Naive B cell (primary cell): ENCODE measurements around the gene OPHN1. TPM values are rescaled to one million over a fixed set of nuclear protein-coding genes. Genes with fewer than 3 reads are reported as not detected.

Experiments
- ATAC-seq, 2 donors: fragments of 150-1000 bp; cut with Tn5 transposase; 2 replicates each; pipeline ENCODE4 v1.10.0; 2021; ENCODE audit warnings: low read depth in 2 of 2, mild to moderate bottlenecking in 2 of 2, moderate library complexity in 2 of 2
- DNase-seq: peaks from one replicate; pipeline ENCODE4 v3.0.0; 2022
- H3K27ac Mint-ChIP-seq, 6 donors: one replicate each; pipeline ENCODE4 v1.8.0; 2020 to 2022; ENCODE audit warnings: mild to moderate bottlenecking in 6 of 6, mixed read lengths in 6 of 6, moderate library complexity in 5 of 6, inconsistent platforms in 2 of 6
- H3K27me3 Mint-ChIP-seq, 3 donors: one replicate each; pipeline ENCODE4 v1.8.0; 2021 to 2022; ENCODE audit warnings: mixed read lengths in 3 of 3, mild to moderate bottlenecking in 1 of 3
- H3K36me3 Mint-ChIP-seq, 2 donors: one replicate each; pipeline ENCODE4 v1.8.0; 2020 to 2022; ENCODE audit warnings: mixed read lengths in 2 of 2, inconsistent platforms in 1 of 2, mild to moderate bottlenecking in 1 of 2
- H3K4me1 Mint-ChIP-seq, 3 donors: one replicate each; pipeline ENCODE4 v1.8.0; 2020 to 2022; ENCODE audit warnings: mixed read lengths in 3 of 3, inconsistent platforms in 1 of 3, mild to moderate bottlenecking in 1 of 3, moderate library complexity in 1 of 3
- H3K4me3 Mint-ChIP-seq, 8 donors: one replicate each; pipeline ENCODE4 v1.8.0; 2020 to 2022; ENCODE audit warnings: mild to moderate bottlenecking in 8 of 8, mixed read lengths in 8 of 8, moderate library complexity in 8 of 8, inconsistent platforms in 2 of 8
- H3K9me3 Mint-ChIP-seq, 7 donors: one replicate each; pipeline ENCODE4 v1.8.0; 2020 to 2022; ENCODE audit warnings: mixed read lengths in 7 of 7, mild to moderate bottlenecking in 5 of 7, inconsistent platforms in 2 of 7, moderate library complexity in 1 of 7
- polyA plus RNA-seq, 6 donors: library from polyadenylated mRNA; unstranded; fragments of 300-500 nt; fragmentation: Illumina TruSeq; gene quantifications; one replicate each; pipeline ENCODE4 v1.2.3, GENCODE V29; 2021; ENCODE audit warnings: low read depth in 6 of 6

The OPHN1 gene
- polyA plus RNA-seq, 6 donors from 2014 or later = 0.51 TPM; not detected in 5

GRCh38 chrX:68193234-68193633, 240.1 kb downstream of the OPHN1 start:
- H3K27me3 Mint-ChIP-seq = no peaks in the 10 kb centered on the region
- no peak for DNase-seq
- no peaks in the 10 kb centered on the region for H3K36me3 Mint-ChIP-seq
- ATAC-seq = no peak
- no peak overlapping the region for H3K4me3 Mint-ChIP-seq
- no peaks in the 10 kb centered on the region for H3K9me3 Mint-ChIP-seq
- H3K27ac Mint-ChIP-seq = no peak overlapping the region
- no peaks in the 10 kb centered on the region for H3K4me1 Mint-ChIP-seq

DNA sequence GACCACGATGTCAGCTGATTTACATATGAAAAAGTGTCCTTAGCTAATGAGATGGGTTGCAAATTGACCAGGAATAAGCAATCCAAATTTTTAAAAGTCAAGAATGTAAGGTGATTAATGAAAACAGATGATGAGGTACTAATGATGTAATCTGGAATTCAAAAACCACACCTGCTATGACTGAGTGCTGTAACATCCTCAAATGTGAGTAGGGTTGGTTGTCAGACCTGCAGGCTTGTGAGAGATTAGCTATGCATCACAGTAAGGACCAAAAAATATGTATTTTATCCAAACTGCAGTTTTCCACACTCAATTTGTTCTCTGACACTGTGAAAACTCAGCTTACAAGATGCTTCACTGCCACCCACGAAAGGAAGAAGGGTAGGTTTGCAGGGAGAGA, 242.5 kb downstream of the OPHN1 start:
- H3K4me1 Mint-ChIP-seq = no peaks in the 10 kb centered on the region
- H3K27me3 Mint-ChIP-seq = peaks cover 0 to 8% (median 0%) of the 10 kb centered on the region in 3 donors
- DNase-seq (no peak), ATAC-seq (no peak)
- no peak overlapping the region for H3K27ac Mint-ChIP-seq
- no peaks in the 10 kb centered on the region for H3K36me3 Mint-ChIP-seq
- H3K4me3 Mint-ChIP-seq = no peak overlapping the region
- no peaks in the 10 kb centered on the region for H3K9me3 Mint-ChIP-seq

DNA sequence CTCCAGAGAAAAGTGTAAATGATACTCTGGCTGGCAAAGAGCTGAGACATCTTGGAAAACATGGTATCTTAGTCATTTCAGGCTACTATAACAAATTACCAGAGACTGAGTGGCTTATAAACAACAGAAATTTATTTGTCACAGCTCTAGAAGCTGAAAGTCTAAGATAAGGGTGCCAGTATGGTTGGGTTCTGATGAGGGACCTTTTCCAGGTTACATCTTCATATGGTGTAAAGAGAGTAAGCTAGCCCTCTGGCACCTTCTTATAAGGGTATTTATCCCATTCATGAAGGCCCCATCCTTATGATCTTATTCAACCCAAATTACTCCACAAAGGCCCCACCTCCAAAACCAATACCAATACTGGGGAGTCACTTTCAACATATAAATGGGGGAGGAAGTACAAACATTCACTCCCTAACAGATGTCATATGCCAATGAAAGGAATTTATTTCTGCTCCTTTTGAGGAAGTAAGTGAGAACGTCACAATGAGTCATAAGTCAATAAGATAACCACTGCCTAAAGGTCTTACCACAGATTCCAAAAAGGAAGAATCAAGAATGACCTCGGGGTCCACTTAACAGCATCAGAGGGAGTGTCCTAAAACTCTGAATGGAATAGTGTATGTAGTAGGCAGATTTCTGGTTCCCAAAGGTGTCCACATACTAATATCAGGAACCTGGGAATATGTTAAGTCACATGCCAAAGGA, 246.6 kb downstream of the OPHN1 start:
- H3K4me1 Mint-ChIP-seq = no peaks in the 10 kb centered on the region
- H3K9me3 Mint-ChIP-seq = peaks cover 0 to 2% (median 0%) of the 10 kb centered on the region in 7 donors
- no peaks in the 10 kb centered on the region for H3K36me3 Mint-ChIP-seq
- ATAC-seq (no peak), DNase-seq (no peak)
- H3K27me3 Mint-ChIP-seq = peaks cover 0 to 12% (median 5%) of the 10 kb centered on the region in 3 donors
- H3K4me3 Mint-ChIP-seq = no peak overlapping the region
- H3K27ac Mint-ChIP-seq = no peak overlapping the region

- peaks cover 0 to 2% (median 0%) of the 10 kb centered on the region in 7 donors for H3K9me3 Mint-ChIP-seq
- no peak overlapping the region for H3K4me3 Mint-ChIP-seq
- no peaks in the 10 kb centered on the region for H3K4me1 Mint-ChIP-seq
- H3K36me3 Mint-ChIP-seq = no peaks in the 10 kb centered on the region
- H3K27ac Mint-ChIP-seq = no peak overlapping the region
- peaks cover 0 to 12% (median 5%) of the 10 kb centered on the region in 3 donors for H3K27me3 Mint-ChIP-seq
- DNase-seq (no peak), ATAC-seq (no peak)
Observed at GRCh38 chrX:68185161-68185560, 248.1 kb downstream of the OPHN1 start.

GRCh38 chrX:68183612-68184214, 249.6 kb downstream of the OPHN1 start:
- DNase-seq = no peak
- no peak for ATAC-seq
- Mint-ChIP-seq H3K9me3 (peaks cover 0 to 2% (median 0%) of the 10 kb centered on the region in 7 donors), H3K4me3 (no peak overlapping the region), H3K27me3 (peaks cover 0 to 12% (median 5%) of the 10 kb centered on the region in 3 donors), H3K4me1 (no peaks in the 10 kb centered on the region), H3K27ac (no peak overlapping the region), H3K36me3 (no peaks in the 10 kb centered on the region)

DNA sequence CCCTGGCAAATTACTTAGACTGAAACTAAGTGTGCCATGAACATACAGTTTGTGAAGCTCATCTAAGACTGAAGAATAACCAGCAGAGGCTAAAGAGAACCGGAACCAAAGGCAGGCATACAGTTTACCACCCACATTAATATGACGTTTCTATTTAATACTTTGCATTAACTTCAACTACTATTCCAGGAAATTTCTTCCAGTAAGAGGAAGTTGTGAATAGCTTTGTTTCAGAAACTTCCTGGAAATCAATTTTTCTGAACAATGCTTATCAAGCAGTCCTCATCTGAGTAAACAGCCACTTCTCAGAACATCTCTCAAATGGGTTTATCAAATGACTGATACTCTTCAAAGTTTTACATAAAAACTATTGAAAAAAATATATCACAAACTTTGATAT, 252.7 kb downstream of the OPHN1 start:
- no peak overlapping the region for H3K4me3 Mint-ChIP-seq
- H3K36me3 Mint-ChIP-seq = no peaks in the 10 kb centered on the region
- ATAC-seq (no peak), DNase-seq (no peak)
- no peak overlapping the region for H3K27ac Mint-ChIP-seq
- H3K9me3 Mint-ChIP-seq = peaks cover 0 to 4% (median 2%) of the 10 kb centered on the region in 7 donors
- H3K4me1 Mint-ChIP-seq = no peaks in the 10 kb centered on the region
- peaks cover 0 to 5% (median 4%) of the 10 kb centered on the region in 3 donors for H3K27me3 Mint-ChIP-seq

- Mint-ChIP-seq H3K27me3 (peaks cover 0 to 5% (median 0%) of the 10 kb centered on the region in 3 donors), H3K4me1 (no peaks in the 10 kb centered on the region), H3K27ac (no peak overlapping the region), H3K4me3 (no peak overlapping the region), H3K9me3 (peaks cover 0 to 3% (median 2%) of the 10 kb centered on the region in 7 donors), H3K36me3 (no peaks in the 10 kb centered on the region)
- DNase-seq = no peak
- no peak for ATAC-seq
Observed at GRCh38 chrX:68179355-68179754, 253.9 kb downstream of the OPHN1 start.

DNA sequence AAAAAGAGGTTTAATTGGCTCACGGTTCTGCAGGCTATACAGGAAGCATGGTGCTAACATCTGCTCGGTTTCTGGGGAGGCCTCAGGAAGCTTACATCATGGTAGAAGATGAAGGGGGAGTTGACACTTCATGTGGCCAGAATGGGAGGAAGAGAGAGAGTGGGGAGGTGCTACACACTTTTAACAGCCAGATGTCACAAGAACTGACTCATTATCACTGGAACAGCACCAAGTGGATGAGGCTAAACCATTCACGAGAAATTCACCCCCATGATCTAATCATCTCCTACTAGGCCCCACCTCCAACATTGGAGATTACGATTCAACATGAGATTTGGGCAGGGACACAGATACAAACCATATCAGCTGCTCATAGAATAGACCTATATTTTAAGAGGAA, 255.8 kb downstream of the OPHN1 start:
- H3K27me3 Mint-ChIP-seq = peaks cover 0 to 5% (median 0%) of the 10 kb centered on the region in 3 donors
- H3K4me1 Mint-ChIP-seq = no peaks in the 10 kb centered on the region
- H3K27ac Mint-ChIP-seq = no peak overlapping the region
- DNase-seq (no peak), ATAC-seq (no peak)
- peaks cover 0 to 3% (median 2%) of the 10 kb centered on the region in 7 donors for H3K9me3 Mint-ChIP-seq
- H3K36me3 Mint-ChIP-seq = no peaks in the 10 kb centered on the region
- no peak overlapping the region for H3K4me3 Mint-ChIP-seq

DNA sequence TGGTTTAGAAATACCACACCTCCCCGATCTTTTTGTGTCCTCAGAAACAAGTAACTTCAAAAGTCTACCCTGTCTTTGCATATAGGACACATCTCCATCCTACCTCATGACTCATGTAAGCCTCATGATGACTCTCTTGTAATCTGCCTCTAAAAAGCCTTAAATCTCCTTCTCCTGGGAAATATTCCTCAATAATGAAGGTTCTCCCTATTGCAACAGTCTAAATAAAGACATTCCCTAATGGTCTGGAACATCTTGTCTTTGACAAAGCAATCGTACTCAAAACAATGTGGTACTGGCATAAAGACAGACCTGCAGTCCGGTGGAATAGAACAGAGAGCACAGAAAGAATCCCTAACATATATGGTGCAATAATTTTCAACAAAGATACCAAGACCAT, 257.7 kb downstream of the OPHN1 start:
- Mint-ChIP-seq H3K4me1 (no peaks in the 10 kb centered on the region), H3K27me3 (no peaks in the 10 kb centered on the region), H3K36me3 (no peaks in the 10 kb centered on the region), H3K4me3 (no peak overlapping the region), H3K27ac (no peak overlapping the region), H3K9me3 (peaks cover 0 to 4% (median 2%) of the 10 kb centered on the region in 7 donors)
- DNase-seq (no peak), ATAC-seq (no peak)

GRCh38 chrX:68163441-68163840, 269.9 kb downstream of the OPHN1 start:
- Mint-ChIP-seq H3K4me1 (no peaks in the 10 kb centered on the region), H3K4me3 (no peak overlapping the region), H3K36me3 (no peaks in the 10 kb centered on the region), H3K27ac (no peak overlapping the region), H3K9me3 (no peaks in the 10 kb centered on the region), H3K27me3 (no peaks in the 10 kb centered on the region)
- ATAC-seq (no peak), DNase-seq (no peak)

GRCh38 chrX:68147848-68148247, 285.4 kb downstream of the OPHN1 start:
- Mint-ChIP-seq H3K9me3 (peaks cover 0 to 4% (median 0%) of the 10 kb centered on the region in 7 donors), H3K4me1 (no peaks in the 10 kb centered on the region), H3K4me3 (no peak overlapping the region), H3K27ac (no peak overlapping the region), H3K36me3 (no peaks in the 10 kb centered on the region), H3K27me3 (peaks cover 0 to 8% (median 0%) of the 10 kb centered on the region in 3 donors)
- no peak for DNase-seq
- ATAC-seq = no peak

DNA sequence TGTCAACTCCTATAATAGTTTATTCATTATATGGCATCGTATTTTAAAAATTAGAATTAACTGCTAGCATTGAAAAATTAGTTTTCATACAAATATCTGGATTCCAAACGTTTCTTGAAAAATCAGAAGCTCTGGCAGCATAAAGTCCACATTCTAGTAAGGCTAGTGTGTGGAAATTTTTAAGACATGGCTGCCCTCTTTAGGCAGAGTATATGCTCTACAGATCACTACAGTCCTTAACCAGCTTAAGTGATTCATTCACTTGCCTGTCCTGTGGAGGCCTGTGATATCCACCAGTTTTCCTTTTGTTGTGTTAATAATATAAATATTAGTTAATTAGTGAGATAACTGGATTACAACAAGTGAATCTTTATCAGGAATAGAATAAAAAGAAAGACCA, 287.2 kb downstream of the OPHN1 start:
- Mint-ChIP-seq H3K4me3 (no peak overlapping the region), H3K27me3 (peaks cover 0 to 8% (median 0%) of the 10 kb centered on the region in 3 donors), H3K9me3 (peaks cover 0 to 1% (median 0%) of the 10 kb centered on the region in 7 donors), H3K36me3 (no peaks in the 10 kb centered on the region), H3K4me1 (no peaks in the 10 kb centered on the region), H3K27ac (no peak overlapping the region)
- no peak for DNase-seq
- no peak for ATAC-seq

- Mint-ChIP-seq H3K4me1 (no peaks in the 10 kb centered on the region), H3K4me3 (no peak overlapping the region), H3K27me3 (no peaks in the 10 kb centered on the region), H3K9me3 (no peaks in the 10 kb centered on the region), H3K27ac (no peak overlapping the region), H3K36me3 (no peaks in the 10 kb centered on the region)
- ATAC-seq = no peak
- no peak for DNase-seq
Observed at GRCh38 chrX:68139791-68140190, 293.5 kb downstream of the OPHN1 start.

DNA sequence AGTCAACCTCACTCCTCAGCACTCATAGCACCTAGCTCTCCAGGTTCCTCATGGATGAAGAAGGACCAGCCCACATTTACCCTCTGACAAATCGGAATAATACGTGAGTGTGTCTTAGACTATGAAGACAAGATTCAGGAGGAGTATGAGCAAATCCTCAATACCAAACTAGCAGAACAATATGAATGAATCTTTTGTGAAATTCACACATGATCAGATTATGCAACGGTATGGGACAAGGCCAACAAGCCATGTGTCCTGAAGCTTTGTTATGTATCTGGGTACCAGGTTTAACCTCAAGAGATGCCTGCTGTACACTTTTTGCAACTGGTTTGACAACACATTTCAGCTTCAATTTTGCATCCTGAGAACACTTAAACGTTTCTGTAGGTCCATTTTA, 300.1 kb downstream of the OPHN1 start:
- H3K4me1 Mint-ChIP-seq = no peaks in the 10 kb centered on the region
- no peaks in the 10 kb centered on the region for H3K27me3 Mint-ChIP-seq
- DNase-seq = no peak
- no peak for ATAC-seq
- no peak overlapping the region for H3K27ac Mint-ChIP-seq
- H3K9me3 Mint-ChIP-seq = peaks cover 0 to 3% (median 0%) of the 10 kb centered on the region in 7 donors
- no peak overlapping the region for H3K4me3 Mint-ChIP-seq
- H3K36me3 Mint-ChIP-seq = no peaks in the 10 kb centered on the region
